NCI-H2029 treated with DMSO at 0.1 percent for 48 hours (cell line): ENCODE results near the gene VAMP8.
"Not testable (repeated sequence)": the region's sequence is repeated elsewhere in the genome, so short reads cannot be mapped to it uniquely, and the experiment has no call there.

ENCODE experiments used
- DNase-seq: peaks from one replicate; lab custom pipeline; 2025; lab: John Stamatoyannopoulos, UW

VAMP8 gene

DNA sequence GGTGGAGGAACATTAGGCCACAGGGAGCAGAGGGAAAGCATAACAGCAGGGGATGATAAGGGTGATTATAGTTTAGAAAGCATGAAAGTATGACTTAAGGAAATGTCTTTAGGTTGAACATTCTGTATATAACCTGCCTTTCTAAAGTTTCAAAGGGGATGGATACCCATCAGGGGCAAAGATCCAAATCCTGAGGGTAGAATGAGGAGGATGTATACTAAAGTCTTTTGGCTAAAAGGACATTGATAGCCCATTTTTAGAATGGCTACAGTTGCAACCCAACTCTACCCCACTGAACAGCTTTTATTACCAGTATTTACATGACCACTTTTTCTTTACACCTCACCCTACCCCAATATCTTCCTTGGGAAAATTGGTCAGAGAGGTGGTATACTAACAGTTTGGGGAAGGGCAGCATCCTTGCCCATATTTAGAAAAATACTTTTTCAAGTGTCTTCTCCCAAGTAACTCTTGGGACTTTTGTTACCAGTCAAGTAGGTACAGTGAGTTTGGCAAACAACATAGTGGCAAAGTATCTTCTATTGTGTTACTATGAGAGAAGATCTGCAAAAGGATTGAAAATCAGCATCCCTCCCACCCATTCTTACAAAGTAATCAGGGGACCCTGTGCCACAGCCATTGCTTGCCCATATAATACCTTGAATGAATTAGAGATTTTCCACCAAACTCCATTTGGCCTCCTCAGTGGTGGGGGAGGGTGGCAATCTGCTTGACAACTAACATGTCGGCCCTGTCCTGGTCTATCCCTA is 30.1 kb upstream of the VAMP8 start:
- no peak for DNase-seq

DNA sequence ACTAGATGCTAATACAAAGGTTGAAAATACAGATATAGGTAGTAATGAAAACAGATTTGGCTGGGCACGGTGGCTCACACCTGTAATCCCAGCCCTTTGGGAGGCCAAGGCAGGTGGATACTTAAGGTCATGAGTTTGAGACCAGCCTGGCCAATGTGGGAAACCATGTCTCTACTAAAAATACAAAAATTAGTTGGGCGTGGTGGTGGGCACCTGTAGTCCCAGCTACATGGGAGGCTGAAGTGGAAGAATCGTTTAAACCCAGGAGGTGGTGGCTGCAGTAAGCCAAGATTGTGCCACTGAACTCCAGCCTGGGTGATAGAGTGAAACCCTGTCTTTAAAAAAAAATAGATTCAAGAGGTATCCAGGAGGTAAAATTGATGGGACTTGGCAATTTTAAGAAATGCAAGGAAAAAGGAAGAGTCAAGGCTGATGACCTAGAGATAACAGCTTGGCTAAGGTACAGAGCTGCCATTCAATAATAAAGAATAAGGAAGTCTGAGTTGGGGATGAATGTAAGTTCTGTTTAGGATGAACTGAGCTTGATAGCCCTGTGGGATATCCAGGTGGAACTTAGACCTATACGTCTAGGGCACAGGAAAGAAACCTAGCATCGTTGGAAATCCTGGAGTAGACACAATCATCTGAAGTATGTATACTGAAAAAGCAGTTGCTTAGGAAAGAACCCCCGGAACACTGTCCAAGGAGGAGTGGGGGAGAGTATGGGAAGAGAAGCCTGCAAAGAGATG is 29.4 kb upstream of the VAMP8 start:
- no peak for DNase-seq

DNA sequence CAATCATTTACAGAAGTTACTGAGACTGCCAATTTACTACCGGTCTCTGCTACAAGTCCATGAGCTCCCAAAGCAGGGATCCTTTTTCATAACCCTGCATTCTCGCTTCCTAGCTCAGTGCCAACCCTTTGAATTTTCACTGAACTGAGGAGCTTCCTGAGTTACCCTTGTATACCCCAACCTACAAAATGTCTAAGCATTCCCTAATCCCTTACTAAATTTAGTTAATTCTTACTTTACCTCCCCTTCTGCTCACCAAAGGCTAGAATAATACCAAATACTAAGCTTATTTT is 28.8 kb upstream of the VAMP8 start:
- no peak for DNase-seq

DNA sequence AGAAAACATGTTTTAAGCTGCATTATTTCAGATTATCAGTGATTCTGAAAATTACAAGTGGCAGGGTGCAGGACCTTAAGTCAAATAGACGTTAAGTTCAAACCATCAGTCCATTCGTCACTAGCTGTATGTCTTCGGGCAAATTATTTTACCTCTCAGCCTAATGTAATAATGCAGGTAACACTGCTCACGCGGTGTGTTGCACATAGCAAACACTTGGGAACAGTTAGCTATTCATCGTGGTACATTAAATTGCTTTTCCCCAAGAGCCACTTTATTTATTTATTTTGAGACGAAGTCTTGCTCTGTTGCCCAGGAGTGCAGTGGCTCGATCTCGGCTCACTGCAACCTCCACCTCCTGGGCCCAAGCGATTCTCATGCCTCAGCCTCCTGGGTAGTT is 28.3 kb upstream of the VAMP8 start:
- no peak for DNase-seq

DNA sequence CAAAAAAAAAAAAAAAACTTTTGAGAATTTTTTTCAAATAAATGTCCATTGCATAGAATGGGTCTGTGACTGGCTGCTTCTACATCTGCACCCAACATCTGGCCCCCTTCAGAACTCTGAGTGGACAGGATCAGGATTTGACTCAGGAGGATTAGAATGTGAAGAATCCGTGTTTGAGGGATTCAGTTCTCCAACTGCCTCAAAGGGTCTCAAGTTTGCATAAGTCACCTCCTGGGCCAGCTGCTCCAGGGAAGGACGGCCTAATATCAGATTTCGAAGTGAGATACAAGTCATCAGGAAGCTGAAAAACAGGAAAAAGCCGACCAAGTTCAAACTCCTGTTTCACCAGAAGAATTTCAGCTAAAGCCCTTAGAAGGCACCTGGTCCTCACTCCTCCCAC is 27.6 kb upstream of the VAMP8 start:
- DNase-seq, result no peak

DNA sequence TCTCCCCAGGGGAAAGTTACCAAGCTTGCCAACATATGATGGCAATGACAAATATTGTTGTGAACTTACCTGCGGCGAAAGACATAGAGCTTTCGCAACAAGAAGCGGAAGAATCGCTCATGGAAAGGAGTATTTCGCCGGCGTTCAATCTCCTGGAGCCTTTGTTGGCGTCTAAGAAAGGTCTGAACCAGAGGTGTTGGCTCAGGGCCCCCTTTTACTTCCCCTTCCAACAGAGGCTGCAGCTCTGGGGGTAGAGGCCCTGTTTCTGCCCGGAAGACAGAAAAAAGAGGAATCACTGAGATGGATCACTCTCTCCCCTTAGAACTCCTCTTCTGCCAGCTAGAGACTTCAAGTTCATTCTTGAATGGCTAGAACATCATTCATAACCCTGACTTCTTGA is 26.9 kb upstream of the VAMP8 start:
- no peak for DNase-seq

DNA sequence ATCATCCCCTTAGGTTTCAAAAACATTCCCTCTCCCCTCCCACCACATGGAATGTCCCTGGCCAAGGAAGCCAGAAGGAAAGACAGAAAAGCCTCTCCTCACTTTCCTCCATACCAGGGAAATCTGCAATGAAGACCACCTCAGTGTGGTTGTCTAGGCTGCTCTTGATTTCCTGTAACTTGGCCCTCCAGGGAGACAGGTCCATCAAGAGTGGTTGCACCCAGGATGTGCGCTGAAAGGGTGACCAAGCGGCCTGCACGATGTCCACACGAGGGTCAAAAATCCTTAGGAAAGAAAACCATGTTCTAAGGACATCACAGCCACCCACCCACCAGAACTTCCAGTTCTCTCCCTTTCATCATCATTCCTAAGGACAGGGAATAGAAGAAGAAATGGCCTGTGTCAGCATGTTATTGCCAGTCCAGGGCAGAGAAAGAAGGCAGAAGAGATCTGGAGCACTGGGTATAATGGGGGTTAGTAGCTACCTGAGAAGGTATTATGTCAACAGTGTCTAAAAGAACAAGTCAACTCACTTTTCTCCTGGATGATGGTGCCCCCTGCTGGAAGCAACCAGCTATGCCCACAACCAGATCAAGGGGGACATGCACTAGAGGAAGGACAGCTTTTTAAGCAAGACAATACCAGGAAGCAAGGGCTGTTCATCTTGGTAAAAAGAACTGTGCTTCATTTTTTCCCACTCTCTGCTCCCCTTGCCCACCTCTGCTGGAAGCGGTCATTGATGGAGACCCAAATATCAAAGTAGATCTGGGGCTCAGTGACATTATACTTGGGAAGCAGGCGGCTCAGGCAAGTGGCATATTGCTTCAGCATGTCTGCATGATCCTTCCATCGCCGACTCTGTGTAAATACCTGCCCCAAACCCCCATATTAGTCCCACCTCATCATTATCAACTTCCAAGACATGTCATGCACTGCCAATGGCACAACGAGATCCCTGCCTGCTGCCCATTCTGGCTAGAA is 25.4 kb upstream of the VAMP8 start:
- DNase-seq, result peak; percentile 65

DNA sequence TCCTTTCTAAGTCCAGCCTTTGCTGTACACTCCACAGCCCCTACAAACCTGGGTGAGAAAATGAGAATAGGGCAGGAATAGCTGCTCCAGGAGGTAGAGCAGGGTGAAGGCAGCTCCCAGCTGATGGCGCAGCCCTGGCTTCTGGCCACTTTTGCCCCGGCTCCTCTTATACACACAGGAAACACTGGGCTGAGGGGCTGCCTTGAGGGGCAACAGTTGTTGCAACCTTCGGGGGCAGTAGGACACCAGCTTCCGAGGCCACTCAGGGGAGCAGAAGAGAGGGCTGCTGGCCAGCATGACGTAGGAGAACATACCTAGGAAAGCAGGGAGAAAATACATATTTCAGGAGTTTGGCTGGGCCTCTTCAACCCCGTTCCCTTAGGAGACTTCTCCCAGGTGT is 24.2 kb upstream of the VAMP8 start:
- DNase-seq, result no peak

DNA sequence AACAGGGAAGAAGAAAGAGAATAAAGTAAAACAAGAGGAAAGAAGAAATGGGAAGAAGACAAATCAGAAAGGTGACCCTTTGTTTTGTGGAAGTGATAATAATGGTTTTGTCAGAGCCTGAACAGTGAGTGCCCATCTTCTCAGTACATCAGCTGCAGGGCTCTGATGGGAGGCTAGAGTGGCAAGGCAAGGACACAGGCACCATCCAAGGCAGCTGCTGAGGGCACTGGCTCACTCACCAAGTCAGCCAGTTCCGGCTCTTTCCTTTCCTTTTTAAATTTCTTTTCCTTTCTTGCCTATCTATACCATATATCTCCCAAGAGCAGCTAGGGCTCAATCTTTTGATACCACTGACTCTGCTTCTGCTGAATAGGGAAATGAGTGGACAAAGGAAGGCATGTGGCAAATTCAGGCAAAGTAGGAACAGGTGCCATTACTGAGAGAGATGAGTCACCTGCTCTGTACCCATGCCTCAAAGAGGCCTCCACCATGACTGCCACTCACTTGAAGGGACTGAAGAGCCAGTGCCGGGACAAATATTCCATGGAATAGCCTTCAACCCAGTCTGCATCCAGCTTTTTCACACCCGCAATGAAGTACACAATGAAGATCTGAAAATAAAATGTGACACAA is 22.3 kb upstream of the VAMP8 start:
- no peak for DNase-seq

DNA sequence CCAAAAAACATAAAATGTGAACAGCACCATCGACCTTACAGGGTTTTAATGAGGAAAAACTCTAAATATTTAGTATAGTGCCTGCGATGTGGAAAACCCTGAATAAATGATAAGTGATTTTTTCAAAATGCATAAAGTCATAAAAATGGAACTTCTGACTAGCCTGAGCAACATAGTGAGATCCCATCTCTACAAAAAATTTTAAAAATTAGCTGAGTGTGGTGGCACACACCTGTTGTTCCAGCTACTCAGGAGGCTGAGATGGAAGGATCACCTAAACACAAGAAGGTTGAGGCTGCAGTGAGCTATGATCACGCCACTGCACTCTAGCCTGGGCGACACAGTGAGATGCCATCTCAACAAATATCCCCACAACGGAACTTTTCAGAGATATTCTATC is 20.3 kb upstream of the VAMP8 start:
- no peak for DNase-seq

DNA sequence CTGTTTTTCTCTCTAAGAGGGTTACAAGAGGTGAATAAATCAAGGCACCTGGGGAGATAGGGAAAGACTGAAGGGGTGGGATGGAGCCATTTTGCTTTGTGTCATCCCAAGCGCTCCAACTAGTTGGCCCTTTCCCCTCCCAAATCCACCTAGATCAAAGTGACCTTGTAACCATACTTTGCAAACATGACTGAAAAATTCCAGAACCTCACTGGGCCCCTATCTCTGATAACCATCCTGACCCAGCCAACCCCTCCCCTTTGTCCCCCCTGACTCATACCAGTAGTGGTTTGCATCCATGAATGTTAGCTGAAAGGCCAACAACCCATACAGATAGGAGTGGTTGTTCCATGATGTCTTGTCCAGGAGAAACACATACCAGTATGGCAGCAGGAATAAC is 19.2 kb upstream of the VAMP8 start:
- no peak for DNase-seq

DNA sequence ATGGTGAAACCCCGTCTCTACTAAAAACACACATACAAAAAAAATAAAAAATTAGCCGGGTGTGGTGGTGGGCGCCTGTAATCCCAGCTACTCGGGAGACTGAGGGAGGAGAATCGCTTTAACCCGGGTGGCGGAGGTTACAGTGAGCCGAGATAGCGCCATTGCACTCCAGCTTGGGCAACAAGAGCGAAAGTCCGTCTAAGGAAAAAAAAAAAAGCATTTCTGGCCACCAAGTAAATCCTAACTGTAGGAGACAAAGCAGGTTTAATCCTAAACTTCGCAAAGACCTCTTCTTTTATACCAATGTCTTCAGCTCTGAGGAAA is 17.0 kb upstream of the VAMP8 start:
- not testable (repeated sequence) for DNase-seq

DNA sequence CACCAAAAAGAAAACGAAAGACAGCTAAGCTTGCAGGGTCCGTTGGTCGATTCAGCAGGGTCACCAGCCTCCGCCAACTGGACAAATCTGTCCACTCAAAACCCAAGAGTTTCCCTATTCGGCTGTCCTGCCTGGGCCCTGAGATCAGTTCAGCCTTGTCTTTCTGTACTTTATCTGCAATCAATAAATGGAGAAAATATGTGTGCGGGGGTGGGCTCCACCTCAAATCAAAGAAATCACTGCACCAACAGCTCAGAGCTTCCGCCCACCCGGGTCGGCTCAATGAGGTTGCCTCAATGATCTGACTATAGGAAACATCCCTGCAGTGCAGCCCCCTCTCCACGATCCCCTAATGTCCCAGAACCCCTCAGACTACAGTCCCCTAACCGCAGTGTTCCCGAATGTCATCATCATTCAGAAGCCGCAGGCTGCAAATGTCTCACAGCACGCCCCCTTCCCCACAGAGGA is 16.5 kb upstream of the VAMP8 start:
- no peak for DNase-seq

DNA sequence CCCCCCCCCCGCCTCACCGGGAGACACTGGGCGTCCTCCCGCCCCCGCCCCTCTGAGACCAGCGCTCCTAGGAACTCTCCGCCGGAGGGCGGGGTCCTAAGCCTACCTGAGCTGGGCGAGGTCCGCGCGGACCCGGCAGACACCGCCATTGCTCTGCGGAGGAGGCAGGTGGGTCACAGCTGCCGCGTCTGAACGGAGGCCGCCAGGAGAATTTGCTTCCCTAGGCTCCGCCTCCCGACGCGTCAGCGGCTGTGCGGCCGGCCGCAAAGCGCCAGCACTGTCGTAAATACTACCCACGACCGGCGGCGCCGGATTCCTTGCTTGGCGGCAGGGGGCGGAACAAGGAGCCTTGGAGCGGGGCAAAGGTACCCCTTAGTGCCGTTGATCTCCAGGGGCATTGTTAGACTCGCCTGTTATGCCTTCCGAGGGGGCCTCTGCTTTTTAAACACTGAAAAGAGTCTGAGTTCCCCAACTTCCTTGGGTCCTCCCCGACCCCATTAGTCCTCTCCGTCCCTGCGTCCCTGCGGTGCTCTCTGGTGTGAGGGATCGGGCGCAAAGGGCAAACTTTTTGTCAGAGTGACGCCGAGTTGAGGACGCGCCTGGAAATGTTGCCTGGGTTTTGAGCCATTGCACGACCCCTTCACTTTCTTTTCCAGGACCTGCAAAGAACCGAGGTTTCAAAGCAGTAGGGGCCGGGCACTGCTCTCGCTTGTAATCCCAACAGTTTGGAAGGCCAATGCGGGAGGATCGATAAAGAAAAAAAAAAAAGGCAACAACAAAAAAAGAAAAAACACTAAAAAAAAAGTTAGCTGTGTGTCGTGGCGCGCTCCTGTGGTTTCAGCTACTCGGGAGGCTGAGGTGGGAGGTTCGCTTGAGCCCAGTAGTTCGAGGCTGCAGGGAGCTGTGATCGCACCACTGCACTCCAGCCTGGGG is 15.8 kb upstream of the VAMP8 start, which contains the start of gene GGCX:
Gene GGCX, minus strand, starts transcription at position 214 of the 933 bp plus-strand sequence. Its CDS starts 65 bp downstream, at position 149.
- peak; percentile 60 for DNase-seq

DNA sequence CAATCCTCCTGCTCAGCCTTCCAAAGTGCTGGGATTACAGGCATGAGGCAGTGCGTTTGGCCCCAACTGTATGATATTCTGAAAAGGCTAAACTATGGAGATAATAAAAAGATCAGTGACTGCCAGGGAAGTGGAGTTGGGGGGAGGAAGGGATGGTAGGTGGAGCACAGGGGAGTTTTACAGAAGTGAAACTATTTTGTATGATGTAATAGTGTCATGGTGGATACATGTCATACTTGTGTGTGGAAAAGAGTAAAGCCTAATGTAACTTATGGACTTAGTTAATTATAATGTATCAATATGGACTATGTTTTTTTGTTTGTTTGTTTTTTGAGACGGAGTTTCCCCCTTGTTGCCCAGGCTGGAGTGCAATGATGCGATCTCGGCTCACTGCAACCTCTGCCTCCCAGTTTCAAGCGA is 13.2 kb upstream of the VAMP8 start:
- DNase-seq, result no peak

DNA sequence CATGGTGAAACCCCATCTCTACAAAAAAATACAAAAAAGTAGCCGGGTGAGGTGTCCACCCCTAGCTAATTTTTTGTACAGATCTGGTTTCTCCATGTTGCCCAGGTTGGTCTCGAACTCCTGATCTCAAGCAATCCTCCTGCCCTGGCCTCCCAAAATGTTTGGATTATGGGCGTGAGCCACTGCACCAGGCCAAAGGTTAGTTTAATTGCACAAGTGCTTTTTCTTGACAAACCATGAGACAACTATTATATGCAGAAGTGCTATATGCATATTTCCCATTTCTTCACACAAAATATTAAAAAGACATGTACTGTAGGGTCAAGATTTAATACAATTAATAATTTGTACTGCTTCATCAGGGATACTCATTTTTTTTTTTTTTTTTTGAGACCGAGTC is 11.1 kb upstream of the VAMP8 start:
- no peak for DNase-seq

DNA sequence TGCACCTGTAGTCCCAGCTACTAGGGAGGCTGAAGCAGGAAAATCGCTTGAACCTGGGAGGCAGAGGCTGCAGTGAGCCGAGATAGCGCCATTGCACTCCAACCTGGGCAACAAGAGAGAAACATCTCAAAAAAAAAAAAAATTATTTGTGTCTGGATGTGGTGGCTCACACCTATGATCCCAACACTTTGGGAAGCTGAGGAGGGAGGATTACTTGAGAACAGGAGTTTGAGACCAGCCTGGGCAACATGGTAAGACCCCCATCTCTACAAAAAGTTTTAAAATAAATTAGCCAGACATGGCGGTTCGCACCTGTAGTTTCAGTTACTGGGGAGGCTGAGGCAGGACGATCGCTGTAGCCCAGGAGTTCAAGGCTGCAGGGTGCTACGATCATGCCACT is 1.6 kb upstream of the VAMP8 start:
- no peak for DNase-seq

DNA sequence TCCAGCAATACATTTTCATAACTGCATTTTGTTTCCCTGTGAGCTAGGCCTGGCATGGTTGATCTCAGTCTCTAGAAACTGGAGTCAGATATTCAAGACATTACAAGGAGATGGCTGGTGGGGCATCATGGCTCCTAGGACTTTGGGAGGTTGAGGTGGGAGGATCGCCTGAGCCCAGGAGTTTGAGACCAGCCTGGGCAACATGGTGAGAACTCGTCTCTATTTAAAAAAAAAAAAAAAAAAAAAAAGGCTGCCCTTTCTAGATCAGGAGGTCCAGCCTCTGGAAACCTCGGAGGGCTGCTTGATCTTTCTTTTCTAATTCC is 362 bp upstream of the VAMP8 start:
- no peak for DNase-seq

DNA sequence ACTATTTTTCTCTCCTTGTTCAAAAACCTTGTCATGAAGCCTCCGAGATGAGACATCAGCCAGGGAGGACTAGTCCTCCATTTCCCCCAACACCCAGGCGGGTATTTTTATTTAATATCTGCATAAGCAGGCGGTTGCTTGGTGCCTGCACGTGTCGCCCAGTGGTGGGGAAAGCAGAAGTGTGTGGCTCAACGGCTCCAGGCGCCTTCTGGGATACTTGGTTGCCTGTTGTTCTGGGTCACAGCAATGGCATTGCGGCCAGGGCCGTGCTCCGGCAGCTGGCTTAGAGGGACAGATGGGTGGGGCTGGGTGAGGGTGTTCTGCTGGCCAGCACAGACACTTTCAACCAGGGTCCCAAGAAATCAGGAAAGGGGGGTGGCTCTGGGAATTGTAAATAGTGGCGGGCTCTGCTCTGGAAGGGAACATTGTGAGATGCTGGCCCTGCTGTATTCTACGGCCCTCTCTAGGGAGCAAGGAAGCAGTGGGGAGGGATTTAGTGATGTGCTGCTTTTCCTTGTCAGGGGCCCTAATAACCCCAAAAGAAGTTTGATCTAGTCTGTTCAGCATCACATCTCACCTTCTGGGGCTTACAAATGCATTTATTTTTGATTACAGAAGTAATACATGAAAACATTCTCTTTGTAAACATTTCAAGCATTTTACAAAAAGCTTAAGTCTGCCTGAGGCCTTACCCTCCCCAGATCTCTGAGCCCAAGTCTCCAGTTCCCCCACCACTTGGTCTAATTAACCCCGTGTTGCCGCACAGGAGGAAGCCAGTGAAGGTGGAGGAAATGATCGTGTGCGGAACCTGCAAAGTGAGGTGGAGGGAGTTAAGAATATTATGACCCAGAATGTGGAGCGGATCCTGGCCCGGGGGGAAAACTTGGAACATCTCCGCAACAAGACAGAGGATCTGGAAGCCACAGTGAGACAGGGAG is 1.1 kb downstream of the VAMP8 start:
- DNase-seq, result no peak
